Choroid plexus epithelial cell (primary cell): ENCODE measurements around the gene BCL7B.

Source experiments
- DNase-seq: peaks from one replicate; pipeline ENCODE4 v3.0.0-alpha.2; 2010; ENCODE audit warnings: low read depth
- H3K4me3 ChIP-seq: 2 replicates; pipeline ENCODE4 v1.5.1; 2011; ENCODE audit warnings: low read depth, mild to moderate bottlenecking, control low read depth, low read length, moderate library complexity
- TF ChIP-seq, protein P1 (sequence below): conservative IDR thresholded peaks from 2 replicates; pipeline ENCODE4 v1.5.1; 2011; ENCODE audit warnings: low read depth, mild to moderate bottlenecking, control low read depth, inconsistent platforms, low read length, moderate library complexity

Gene BCL7B

GRCh38 chr7:73520673-73521635, 36.5 kb downstream of the BCL7B start:
- peak; percentile 41 for DNase-seq
- peak overlapping the region; percentile 80 for H3K4me3 ChIP-seq
- TF ChIP-seq, protein P1, sequence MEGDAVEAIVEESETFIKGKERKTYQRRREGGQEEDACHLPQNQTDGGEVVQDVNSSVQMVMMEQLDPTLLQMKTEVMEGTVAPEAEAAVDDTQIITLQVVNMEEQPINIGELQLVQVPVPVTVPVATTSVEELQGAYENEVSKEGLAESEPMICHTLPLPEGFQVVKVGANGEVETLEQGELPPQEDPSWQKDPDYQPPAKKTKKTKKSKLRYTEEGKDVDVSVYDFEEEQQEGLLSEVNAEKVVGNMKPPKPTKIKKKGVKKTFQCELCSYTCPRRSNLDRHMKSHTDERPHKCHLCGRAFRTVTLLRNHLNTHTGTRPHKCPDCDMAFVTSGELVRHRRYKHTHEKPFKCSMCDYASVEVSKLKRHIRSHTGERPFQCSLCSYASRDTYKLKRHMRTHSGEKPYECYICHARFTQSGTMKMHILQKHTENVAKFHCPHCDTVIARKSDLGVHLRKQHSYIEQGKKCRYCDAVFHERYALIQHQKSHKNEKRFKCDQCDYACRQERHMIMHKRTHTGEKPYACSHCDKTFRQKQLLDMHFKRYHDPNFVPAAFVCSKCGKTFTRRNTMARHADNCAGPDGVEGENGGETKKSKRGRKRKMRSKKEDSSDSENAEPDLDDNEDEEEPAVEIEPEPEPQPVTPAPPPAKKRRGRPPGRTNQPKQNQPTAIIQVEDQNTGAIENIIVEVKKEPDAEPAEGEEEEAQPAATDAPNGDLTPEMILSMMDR = no peak

DNA sequence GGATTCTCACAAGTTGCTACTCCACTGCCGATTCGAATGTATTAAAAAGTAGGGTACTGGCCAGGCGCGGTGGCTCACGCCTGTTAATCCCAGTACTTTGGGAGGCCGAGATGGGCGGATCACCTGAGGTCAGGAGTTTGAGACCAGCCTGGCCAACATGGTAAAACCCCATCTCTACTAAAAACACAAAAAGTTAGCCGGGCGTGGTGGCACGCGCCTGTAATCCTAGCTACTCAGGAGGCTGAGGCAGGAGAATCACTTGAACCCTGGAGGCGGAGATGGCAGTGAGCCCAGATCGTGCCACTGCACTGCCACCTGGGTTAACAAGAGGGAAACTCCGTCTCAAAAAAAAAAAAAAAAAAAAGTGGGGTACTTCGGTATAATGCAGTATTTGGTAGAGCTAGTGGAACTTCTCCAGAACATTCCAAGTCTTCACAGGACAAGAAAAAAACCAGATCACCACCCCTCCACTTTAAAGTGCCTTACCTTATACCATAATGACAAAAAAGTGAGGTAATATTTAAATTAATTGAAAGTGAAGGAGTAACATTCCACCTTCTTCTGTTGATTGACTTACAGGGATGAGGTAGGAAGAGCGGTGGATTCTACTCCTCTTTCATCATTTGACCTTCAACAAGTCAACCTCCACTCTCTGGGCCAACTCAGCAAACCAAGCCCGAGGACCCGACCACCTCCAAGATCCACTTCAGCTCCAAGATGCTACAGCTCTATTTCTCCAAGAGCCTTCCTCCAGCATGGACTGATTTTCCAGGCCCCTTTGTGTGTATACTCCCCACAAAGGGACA, 37.4 kb downstream of the BCL7B start:
- peak overlapping the region; percentile 80 for H3K4me3 ChIP-seq
- DNase-seq = peak; percentile 28
- TF ChIP-seq, protein P1 = no peak

- no peak overlapping the region for H3K4me3 ChIP-seq
- TF ChIP-seq, protein P1 = no peak
- DNase-seq = no peak
Measured at GRCh38 chr7:73518470-73518869, 39.0 kb downstream of the BCL7B start.

GRCh38 chr7:73517241-73517995, 40.1 kb downstream of the BCL7B start:
- no peak overlapping the region for H3K4me3 ChIP-seq
- TF ChIP-seq, protein P1 = no peak
- DNase-seq = no peak

GRCh38 chr7:73515178-73515577, 42.3 kb downstream of the BCL7B start:
- TF ChIP-seq, protein P1 = no peak
- no peak overlapping the region for H3K4me3 ChIP-seq
- DNase-seq = no peak

GRCh38 chr7:73512018-73512780, 45.3 kb downstream of the BCL7B start:
- no peak overlapping the region for H3K4me3 ChIP-seq
- DNase-seq = no peak
- TF ChIP-seq, protein P1 = no peak
